ENCODE results near the gene ERICH6. TPM values are rescaled to one million over a fixed set of nuclear protein-coding genes. Genes with fewer than 3 reads are reported as not detected.

The ERICH6 gene
- total and polyA plus RNA-seq, 3 donors from 2014 or later: 9.7 to 52.5 (median 24.0) TPM

DNA sequence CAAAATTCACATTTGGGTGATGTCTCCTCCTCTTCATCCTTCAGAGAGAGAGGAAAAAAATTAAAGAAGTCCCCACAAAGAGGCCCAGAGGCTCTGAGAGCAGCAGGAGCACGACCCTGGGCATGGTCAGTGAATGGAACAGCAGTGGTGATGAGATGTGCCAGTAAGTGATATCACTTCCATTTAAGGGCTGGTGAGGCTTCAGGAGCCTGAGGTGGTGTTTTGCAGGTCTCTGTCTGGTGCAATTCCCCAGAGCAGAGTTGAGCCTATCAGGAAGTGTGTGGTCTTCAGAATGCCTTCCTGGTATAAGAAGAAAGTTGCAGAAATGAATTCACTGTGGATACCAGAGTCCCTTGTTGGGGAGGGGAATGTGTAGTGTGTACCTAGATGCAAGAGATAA, 21.4 kb downstream of the ERICH6 start:
- intact Hi-C loops (cut with DNase I; ENCODE audit: low total_unique reads): no loop called here
- Histone ChIP-seq H3K27me3 (no peaks in the 10 kb centered on the region), H3K4me3 (no peak overlapping the region), H3K36me3 (ENCODE audit: low read depth, missing control alignments) (no peaks in the 10 kb centered on the region), H3K4me1 (no peaks in the 10 kb centered on the region), H3K27ac (no peak overlapping the region), H3K9me3 (no peaks in the 10 kb centered on the region)
- no peak for DNase-seq
- 76 to 87% methylated on average over 1 of the region's 1 CpG for WGBS, 2 donors
- TF ChIP-seq, protein P1, sequence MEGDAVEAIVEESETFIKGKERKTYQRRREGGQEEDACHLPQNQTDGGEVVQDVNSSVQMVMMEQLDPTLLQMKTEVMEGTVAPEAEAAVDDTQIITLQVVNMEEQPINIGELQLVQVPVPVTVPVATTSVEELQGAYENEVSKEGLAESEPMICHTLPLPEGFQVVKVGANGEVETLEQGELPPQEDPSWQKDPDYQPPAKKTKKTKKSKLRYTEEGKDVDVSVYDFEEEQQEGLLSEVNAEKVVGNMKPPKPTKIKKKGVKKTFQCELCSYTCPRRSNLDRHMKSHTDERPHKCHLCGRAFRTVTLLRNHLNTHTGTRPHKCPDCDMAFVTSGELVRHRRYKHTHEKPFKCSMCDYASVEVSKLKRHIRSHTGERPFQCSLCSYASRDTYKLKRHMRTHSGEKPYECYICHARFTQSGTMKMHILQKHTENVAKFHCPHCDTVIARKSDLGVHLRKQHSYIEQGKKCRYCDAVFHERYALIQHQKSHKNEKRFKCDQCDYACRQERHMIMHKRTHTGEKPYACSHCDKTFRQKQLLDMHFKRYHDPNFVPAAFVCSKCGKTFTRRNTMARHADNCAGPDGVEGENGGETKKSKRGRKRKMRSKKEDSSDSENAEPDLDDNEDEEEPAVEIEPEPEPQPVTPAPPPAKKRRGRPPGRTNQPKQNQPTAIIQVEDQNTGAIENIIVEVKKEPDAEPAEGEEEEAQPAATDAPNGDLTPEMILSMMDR (IDR thresholded peaks at IDR 0.05): no peak
- no peak for TF ChIP-seq POLR2A (IDR thresholded peaks at IDR 0.05)

DNA sequence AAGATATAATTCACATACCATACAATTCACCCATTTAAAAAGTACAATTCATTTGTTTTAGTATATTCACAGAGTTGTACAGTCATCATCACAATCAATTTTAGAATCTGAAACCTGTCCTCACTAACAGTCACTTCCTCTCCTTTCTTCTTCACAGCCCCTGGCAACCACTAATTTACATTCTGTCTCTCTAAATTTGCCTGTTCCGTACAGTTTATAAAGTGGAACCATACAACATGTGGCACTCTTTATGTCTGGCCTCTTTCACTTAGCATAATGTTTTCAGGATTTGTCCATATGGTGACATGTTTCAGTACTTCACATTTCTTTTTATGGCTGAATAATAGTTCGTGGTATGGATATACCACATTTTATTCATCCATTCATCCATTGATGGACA, 22.7 kb downstream of the ERICH6 start:
- Histone ChIP-seq H3K27me3 (no peaks in the 10 kb centered on the region), H3K27ac (no peak overlapping the region), H3K4me1 (no peaks in the 10 kb centered on the region), H3K4me3 (no peak overlapping the region), H3K36me3 (ENCODE audit: low read depth, missing control alignments) (no peaks in the 10 kb centered on the region), H3K9me3 (no peaks in the 10 kb centered on the region)
- 59 to 71% methylated on average over 2 of the region's 2 CpGs for WGBS, 2 donors
- TF ChIP-seq, protein P1 (IDR thresholded peaks at IDR 0.05): no peak
- TF ChIP-seq POLR2A (IDR thresholded peaks at IDR 0.05): no peak
- no peak for DNase-seq
- intact Hi-C loops (cut with DNase I; ENCODE audit: low total_unique reads): no loop called here

DNA sequence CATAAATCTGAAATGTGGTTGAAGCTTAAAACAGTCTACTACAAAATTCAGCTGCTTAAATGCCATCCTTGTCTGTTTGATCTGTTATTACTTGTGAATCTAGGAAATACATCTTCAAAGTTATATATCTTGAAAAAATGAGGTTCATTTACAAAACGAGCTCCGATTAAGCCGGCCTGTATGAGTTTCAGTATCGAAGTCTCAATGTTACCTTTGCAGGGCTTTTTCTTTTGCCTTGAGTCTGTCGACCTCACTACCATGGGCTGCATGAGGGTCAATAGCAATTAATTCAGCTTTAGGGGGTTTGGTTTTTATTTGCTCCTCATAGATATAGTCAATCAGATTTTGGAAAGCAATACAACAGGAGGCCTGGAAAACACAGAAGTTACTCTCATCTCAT, 23.2 kb downstream of the ERICH6 start:
- H3K9me3 ChIP-seq: no peaks in the 10 kb centered on the region

DNA sequence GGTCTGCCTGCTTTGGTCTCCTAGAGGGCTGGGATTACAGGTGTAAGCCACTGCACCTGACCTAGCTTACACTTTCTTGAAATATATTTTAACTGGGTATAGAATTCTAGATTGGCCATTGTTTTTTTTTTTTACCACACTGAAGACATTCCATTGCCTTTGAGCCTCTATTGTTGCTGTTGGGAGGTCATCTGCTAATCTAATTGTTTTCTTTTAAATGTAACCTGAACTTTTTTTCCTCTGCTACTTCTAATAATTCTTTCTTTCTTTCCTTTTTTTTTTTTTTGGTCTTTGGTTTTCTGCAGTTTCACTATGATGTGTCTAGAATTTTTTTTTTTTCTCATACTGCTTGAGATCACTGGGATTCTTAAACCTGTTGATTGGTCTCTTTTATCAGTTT, 28.1 kb downstream of the ERICH6 start:
- H3K27ac ChIP-seq: no peak overlapping the region
- H3K4me1 ChIP-seq: no peaks in the 10 kb centered on the region
- no peak for DNase-seq
- H3K4me3 ChIP-seq: no peak overlapping the region
- no peaks in the 10 kb centered on the region for H3K27me3 ChIP-seq
- H3K9me3 ChIP-seq: no peaks in the 10 kb centered on the region
- no peaks in the 10 kb centered on the region for H3K36me3 ChIP-seq (ENCODE audit: low read depth, missing control alignments)
- no peak for TF ChIP-seq POLR2A (IDR thresholded peaks at IDR 0.05)
- TF ChIP-seq, protein P1 (IDR thresholded peaks at IDR 0.05): no peak
- intact Hi-C loops (cut with DNase I; ENCODE audit: low total_unique reads): no loop called here

More for the DNA sequence above, 23.2 kb downstream of the ERICH6 start:
- no peak for DNase-seq
- no peaks in the 10 kb centered on the region for H3K4me1 ChIP-seq
- 90 to 91% methylated on average over 5 of the region's 5 CpGs for WGBS, 2 donors
- H3K36me3 ChIP-seq (ENCODE audit: low read depth, missing control alignments): no peaks in the 10 kb centered on the region
- H3K27me3 ChIP-seq: no peaks in the 10 kb centered on the region
- no peak overlapping the region for H3K27ac ChIP-seq
- TF ChIP-seq POLR2A (IDR thresholded peaks at IDR 0.05): no peak
- H3K4me3 ChIP-seq: no peak overlapping the region
- intact Hi-C loops (cut with DNase I; ENCODE audit: low total_unique reads): no loop called here

DNA sequence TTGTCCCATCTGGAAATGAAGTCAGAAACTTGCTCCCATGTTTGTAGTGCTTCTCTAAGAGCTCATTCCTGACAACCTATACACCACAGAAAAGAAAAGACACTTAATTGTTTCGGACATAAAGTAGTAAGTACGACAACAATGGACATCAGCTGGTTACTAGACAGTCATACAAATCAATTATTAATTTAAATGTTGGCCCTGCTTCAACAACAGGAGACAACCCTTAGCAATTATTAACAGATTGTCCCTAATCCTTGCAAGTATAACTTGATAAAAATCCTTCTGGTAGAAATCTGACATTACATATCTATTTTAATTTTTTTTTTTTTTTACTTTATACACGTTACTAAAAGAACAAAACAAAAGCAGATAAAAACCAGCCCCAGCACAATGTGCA, 29.8 kb downstream of the ERICH6 start:
- H3K36me3 ChIP-seq (ENCODE audit: low read depth, missing control alignments): no peaks in the 10 kb centered on the region
- no peak overlapping the region for H3K27ac ChIP-seq
- intact Hi-C loops (cut with DNase I; ENCODE audit: low total_unique reads): no loop called here
- DNase-seq: no peak
- 77 to 87% methylated on average over 3 of the region's 3 CpGs for WGBS, 2 donors
- no peaks in the 10 kb centered on the region for H3K4me1 ChIP-seq
- H3K27me3 ChIP-seq: no peaks in the 10 kb centered on the region
- H3K9me3 ChIP-seq: no peaks in the 10 kb centered on the region
- TF ChIP-seq, protein P1 (IDR thresholded peaks at IDR 0.05): no peak
- TF ChIP-seq POLR2A (IDR thresholded peaks at IDR 0.05): no peak
- H3K4me3 ChIP-seq: no peak overlapping the region

All from testis (tissue), 3 donors.